Ovary (tissue), 9 donors: ENCODE results near the gene HOXC9. TPM values are rescaled to one million over a fixed set of nuclear protein-coding genes. Genes with fewer than 3 reads are reported as not detected.

Experiments
- DNase-seq, 5 donors: peaks; one replicate each; pipeline ENCODE4 v3.0.0-alpha.2; 2019 to 2020
- H3K27ac ChIP-seq, 2 donors: fragments of 200-600 bp; one replicate each; pipeline versions ENCODE4 v1.5.1 to v1.8.0; 2019 to 2022
- H3K27me3 ChIP-seq: fragments of 200-600 bp; one replicate; pipeline ENCODE4 v1.8.0; 2022
- H3K36me3 ChIP-seq: fragments of 200-600 bp; sonication (generic); one replicate; pipeline ENCODE4 v1.5.1; 2019
- H3K4me1 ChIP-seq: one replicate; pipeline ENCODE4 v1.8.1; 2013; ENCODE audit warnings: mild to moderate bottlenecking, moderate library complexity; ENCODE audit not compliant: insufficient read depth
- H3K4me3 ChIP-seq: fragments of 200-600 bp; sonication (generic); one replicate; pipeline ENCODE4 v1.5.1; 2017
- H3K9me3 ChIP-seq, 2 donors: fragments of 200-600 bp in 1 of 2; sonication (generic) in 1 of 2; one replicate each; pipeline versions ENCODE4 v1.5.1 to v1.8.1; 2013 to 2019; ENCODE audit warnings: mild to moderate bottlenecking in 1 of 2, moderate library complexity in 1 of 2
- EP300 ChIP-seq: sonication (generic); formaldehyde crosslinking; IDR thresholded peaks from one replicate; pipeline ENCODE4 v1.6.1; 2017; ENCODE audit warnings: antibody characterized with exemption
- POLR2A ChIP-seq: fragments of 450-650 bp; IDR thresholded peaks from one replicate; pipeline ENCODE4 v1.6.1; 2017; ENCODE audit warnings: antibody characterized with exemption, mild to moderate bottlenecking, moderate library complexity
- WGBS, 3 donors: extraction: QIAGEN DNeasy Blood & Tissue Kit in 1 of 3; methylation state at CpG; one replicate each; pipeline versions ENCODE4 v1.1.5 to v1.1.7; 2013 to 2017; 5-methylcytosine and 5-hydroxymethylcytosine counted together
- intact Hi-C, 4 donors: fragments of 100-400 bp; cut with DNase I; formaldehyde crosslinking; loops; one replicate each; pipeline versions ENCODE4 v1.11.0 to v1.15.1; 2022 to 2023
- polyA plus RNA-seq, 2 donors: library from polyadenylated mRNA; stranded (reverse); fragments of 200-250 nt in 1 of 2; fragments of 350-450 nt in 1 of 2; fragmentation: Illumina TruSeq in 1 of 2; extraction: RNeasy Lipid Tissue Mini Kit (QIAGEN cat#74804) in 1 of 2; gene quantifications; one replicate each; pipeline ENCODE4 v1.2.3, GENCODE V29; 2013 to 2014
- total RNA-seq, 7 donors: library from RNA; depleted of rRNA in 2 of 7; stranded (reverse); fragments of >200 nt in 2 of 7; fragmentation: NEBNext Ultra II Directional in 3 of 7; extraction: Animal tissue kit (Norgen Biotek cat#: 25700) in 3 of 7; gene quantifications; one replicate each; pipeline versions ENCODE4 v1.1.0 to v1.2.4, GENCODE V29; 2016 to 2023
- TF ChIP-seq, protein P1 (sequence below), 3 donors: fragments of 450-650 bp in 2 of 3; fragments of 200-600 bp in 1 of 3; IDR thresholded peaks; one replicate each; pipeline versions ENCODE4 v1.5.1 to v1.8.0; 2016 to 2022; ENCODE audit warnings: antibody characterized with exemption in 3 of 3, mild to moderate bottlenecking in 1 of 3
- donor health status: DM: no; HTN: no; CAD: no; lungs with moderate emphysema.
- donor health status: DM: no; HTN: no; CAD: no.
- donor health status: Bipolar disorder and iron deficiency.
- donor health status: DM: yes; HTN: yes; CAD: no.
- donor health status: DM: no; HTN: no; CAD: no.
- donor health status: DM: yes; HTN: yes; CAD: no.

The HOXC9 gene
- total and polyA plus RNA-seq, 9 donors: 0.26 to 15.0 (median 1.9) TPM; not detected in 1

DNA sequence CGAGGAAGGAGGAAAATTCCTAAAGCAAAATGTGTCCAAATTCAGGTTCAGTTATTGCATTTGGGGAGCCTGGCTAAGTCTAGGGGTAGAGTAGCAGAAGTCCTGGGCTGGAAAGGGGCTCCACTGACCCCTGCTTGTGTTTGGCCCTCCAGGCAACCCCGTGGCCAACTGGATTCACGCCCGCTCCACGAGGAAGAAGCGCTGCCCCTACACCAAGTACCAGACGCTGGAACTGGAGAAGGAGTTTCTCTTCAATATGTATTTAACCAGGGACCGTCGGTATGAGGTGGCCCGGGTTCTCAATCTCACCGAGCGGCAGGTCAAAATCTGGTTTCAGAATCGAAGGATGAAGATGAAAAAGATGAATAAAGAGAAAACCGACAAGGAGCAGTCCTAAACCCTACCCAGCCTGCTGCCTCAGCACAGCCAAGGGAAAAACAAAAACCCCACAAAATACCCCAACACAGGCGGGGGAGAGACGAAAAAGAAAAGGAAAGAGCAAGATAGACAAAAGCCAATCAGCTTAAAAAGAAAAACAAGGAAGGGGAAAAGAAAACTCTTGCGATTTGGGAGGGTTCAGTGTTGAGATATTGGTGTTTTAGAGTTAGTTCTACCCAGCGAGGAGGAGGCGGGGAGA lies 2.4 kb downstream of the HOXC9 start:
- DNase-seq: peak in 1 of 5 donors; percentile 32
- intact Hi-C loops: loop anchor here in 3 of 4 donors (5.0 to 10.0 kb wide), 3 partner anchors 205 to 372 kb away; partner anchors contain the start of gene GPR84 (in 2 of the 3)
- Histone ChIP-seq H3K9me3 (no peaks in the 10 kb centered on the region), H3K4me1 (peaks cover 3% of the 10 kb centered on the region), H3K27ac (no peak overlapping the region), H3K36me3 (no peaks in the 10 kb centered on the region), H3K4me3 (no peak overlapping the region), H3K27me3 (no peaks in the 10 kb centered on the region)
- TF ChIP-seq POLR2A (no peak), EP300 (no peak)
- TF ChIP-seq, protein P1, sequence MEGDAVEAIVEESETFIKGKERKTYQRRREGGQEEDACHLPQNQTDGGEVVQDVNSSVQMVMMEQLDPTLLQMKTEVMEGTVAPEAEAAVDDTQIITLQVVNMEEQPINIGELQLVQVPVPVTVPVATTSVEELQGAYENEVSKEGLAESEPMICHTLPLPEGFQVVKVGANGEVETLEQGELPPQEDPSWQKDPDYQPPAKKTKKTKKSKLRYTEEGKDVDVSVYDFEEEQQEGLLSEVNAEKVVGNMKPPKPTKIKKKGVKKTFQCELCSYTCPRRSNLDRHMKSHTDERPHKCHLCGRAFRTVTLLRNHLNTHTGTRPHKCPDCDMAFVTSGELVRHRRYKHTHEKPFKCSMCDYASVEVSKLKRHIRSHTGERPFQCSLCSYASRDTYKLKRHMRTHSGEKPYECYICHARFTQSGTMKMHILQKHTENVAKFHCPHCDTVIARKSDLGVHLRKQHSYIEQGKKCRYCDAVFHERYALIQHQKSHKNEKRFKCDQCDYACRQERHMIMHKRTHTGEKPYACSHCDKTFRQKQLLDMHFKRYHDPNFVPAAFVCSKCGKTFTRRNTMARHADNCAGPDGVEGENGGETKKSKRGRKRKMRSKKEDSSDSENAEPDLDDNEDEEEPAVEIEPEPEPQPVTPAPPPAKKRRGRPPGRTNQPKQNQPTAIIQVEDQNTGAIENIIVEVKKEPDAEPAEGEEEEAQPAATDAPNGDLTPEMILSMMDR (IDR thresholded peaks at IDR 0.05): no peak
- 70 to 85% (median 78%) methylated on average over 19 of the region's 19 CpGs for WGBS, 3 donors

DNA sequence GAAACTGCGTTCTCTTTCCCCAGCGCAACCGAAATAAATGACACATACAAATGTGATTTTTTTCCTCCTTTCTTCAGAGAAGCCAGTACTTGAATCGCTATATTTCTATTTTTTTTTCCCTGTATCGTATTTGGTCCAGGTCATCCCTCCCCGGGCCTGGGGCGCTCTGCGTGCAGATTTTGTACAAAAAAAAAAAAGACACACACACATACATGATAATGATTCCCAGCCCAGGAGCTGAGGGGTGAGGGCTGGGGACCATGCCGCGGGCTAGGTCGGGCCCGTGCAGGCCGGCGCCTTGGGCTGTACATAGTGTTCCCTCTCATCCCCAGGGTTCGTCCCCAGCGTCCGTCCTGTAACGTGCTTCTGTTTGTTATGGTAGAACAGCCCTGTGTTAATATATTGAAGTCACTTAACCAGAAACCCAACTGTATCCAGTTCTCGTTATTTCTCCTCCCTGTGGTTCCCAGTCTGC lies 3.0 kb downstream of the HOXC9 start:
- Histone ChIP-seq H3K4me3 (no peak overlapping the region), H3K4me1 (peaks cover 3% of the 10 kb centered on the region), H3K27ac (no peak overlapping the region), H3K36me3 (no peaks in the 10 kb centered on the region), H3K27me3 (no peaks in the 10 kb centered on the region), H3K9me3 (no peaks in the 10 kb centered on the region)
- TF ChIP-seq EP300 (no peak), POLR2A (no peak)
- TF ChIP-seq, protein P1 (IDR thresholded peaks at IDR 0.05): no peak
- intact Hi-C loops: loop anchor here in 3 of 4 donors (5.0 to 10.0 kb wide), 3 partner anchors 204 to 372 kb away; partner anchors contain the start of gene GPR84 (in 2 of the 3)
- no peak for DNase-seq
- WGBS, 3 donors: 75 to 93% (median 91%) methylated on average over 19 of the region's 19 CpGs

DNA sequence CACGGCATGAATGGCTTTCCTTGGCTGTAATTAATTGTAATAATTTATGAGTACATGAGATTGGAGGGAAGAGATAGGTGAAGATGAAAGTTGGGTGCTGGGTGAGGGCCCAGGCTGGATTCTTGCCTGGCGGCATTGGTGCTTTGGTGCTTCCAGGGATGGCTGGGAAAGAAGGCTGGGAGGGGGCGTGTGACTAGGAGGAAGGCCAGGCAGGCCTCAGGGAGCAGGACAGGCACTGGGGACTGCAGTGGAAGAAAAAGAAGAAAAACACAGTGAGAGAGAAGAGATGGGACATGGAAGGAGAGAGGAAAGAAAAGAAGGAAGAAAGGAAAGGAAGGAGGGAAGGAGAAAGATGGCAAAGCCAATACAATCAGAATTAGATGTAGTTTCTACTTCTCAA lies 3.7 kb downstream of the HOXC9 start:
- intact Hi-C loops: loop anchor here (2.0 to 10.0 kb wide), 5 partner anchors 189 to 371 kb away; partner anchors contain the start of gene GPR84 (in 2 of the 4)
- Histone ChIP-seq H3K4me1 (peaks cover 3% of the 10 kb centered on the region), H3K27ac (no peak overlapping the region), H3K36me3 (no peaks in the 10 kb centered on the region), H3K27me3 (no peaks in the 10 kb centered on the region), H3K9me3 (no peaks in the 10 kb centered on the region), H3K4me3 (no peak overlapping the region)
- TF ChIP-seq POLR2A: no peak
- TF ChIP-seq, protein P1 (IDR thresholded peaks at IDR 0.05): no peak
- no peak for TF ChIP-seq EP300
- WGBS, 3 donors: 46 to 84% (median 82%) methylated on average over 3 of the region's 3 CpGs
- DNase-seq: no peak

DNA sequence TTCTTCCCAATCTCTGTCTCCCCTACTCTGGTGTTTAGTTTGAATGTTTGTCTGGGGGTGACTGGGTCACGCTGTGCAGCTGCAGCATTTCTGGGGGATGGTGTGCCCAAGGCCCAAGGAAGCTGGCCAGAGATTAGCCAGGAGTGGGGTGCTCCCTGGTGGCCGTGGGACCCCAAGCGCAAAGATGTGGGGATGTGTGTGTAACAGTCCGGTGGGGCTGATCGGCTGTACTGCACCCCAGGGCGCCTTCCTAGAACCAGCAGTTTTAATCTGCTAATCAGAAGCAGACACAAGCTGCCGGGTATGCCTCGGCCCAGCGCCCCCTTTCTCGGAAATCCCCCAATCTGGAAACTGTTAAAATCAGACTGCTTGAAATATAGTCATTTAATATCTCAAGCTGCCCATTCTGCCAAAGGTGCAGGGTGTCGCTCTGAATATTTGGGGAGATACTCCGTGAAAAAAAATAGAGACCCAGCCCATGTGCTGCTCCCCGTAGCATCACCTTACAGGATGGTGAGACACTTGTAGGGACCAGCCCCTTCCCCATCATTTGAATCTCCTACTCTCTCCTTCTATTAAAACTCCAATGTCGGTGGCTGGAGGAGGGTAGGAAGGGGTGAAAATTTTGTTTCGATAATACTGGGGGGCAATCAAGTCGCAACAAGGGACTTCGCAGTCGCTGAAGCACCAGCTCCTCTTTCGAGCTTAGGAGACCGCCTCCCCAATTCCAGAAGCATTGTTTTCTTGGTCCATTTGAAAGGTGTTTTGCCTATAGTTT lies 4.3 kb downstream of the HOXC9 start:
- peaks cover 3% of the 10 kb centered on the region for H3K4me1 ChIP-seq
- intact Hi-C loops: loop anchor here (2.0 to 10.0 kb wide), 5 partner anchors 189 to 371 kb away; partner anchors contain the start of gene GPR84 (in 2 of the 4)
- H3K36me3 ChIP-seq: no peaks in the 10 kb centered on the region
- no peaks in the 10 kb centered on the region for H3K9me3 ChIP-seq
- WGBS, 3 donors: 65 to 83% (median 82%) methylated on average over 20 of the region's 20 CpGs
- TF ChIP-seq POLR2A (no peak), EP300 (no peak)
- TF ChIP-seq, protein P1 (IDR thresholded peaks at IDR 0.05): no peak
- no peak overlapping the region for H3K27ac ChIP-seq
- no peak overlapping the region for H3K4me3 ChIP-seq
- no peaks in the 10 kb centered on the region for H3K27me3 ChIP-seq
- DNase-seq: no peak
